Urinary bladder (tissue), 4 donors: Measurements from ENCODE around the gene VAX1. TPM values are rescaled to one million over a fixed set of nuclear protein-coding genes. Genes with fewer than 3 reads are reported as not detected.
"Not testable (repeated sequence)": the region's sequence is repeated elsewhere in the genome, so short reads cannot be mapped to it uniquely, and the experiment has no call there.

ENCODE experiments used
- DNase-seq: peaks from one replicate; pipeline ENCODE4 v3.0.0-alpha.2; 2015; ENCODE audit errors: extremely low spot score
- H3K27ac ChIP-seq: one replicate; pipeline ENCODE4 v1.5.1; 2013; ENCODE audit warnings: low read depth, mild to moderate bottlenecking, moderate library complexity
- H3K36me3 ChIP-seq: one replicate; pipeline ENCODE4 v1.6.1; 2013; ENCODE audit warnings: mild to moderate bottlenecking, moderate library complexity; ENCODE audit not compliant: insufficient read depth
- H3K4me1 ChIP-seq: one replicate; pipeline ENCODE4 v1.6.1; 2013; ENCODE audit warnings: mild to moderate bottlenecking, moderate library complexity; ENCODE audit not compliant: insufficient read depth
- H3K4me3 ChIP-seq: one replicate; pipeline ENCODE4 v1.5.1; 2013; ENCODE audit warnings: low read depth, low read length
- WGBS: extraction: QIAGEN DNeasy Blood & Tissue Kit; methylation state at CpG from one replicate; pipeline ENCODE4 v1.1.7; 2013; 5-methylcytosine and 5-hydroxymethylcytosine counted together
- polyA plus RNA-seq: library from polyadenylated mRNA; stranded (reverse); fragments of 200-250 nt; gene quantifications from one replicate; pipeline ENCODE4 v1.2.3, GENCODE V29; 2013
- total RNA-seq: library from RNA; depleted of rRNA; stranded (reverse); fragments of >200 nt; gene quantifications from one replicate; pipeline ENCODE4 v1.2.3, GENCODE V29; 2014
- donor health status: healthy with polysubstance abuse.
- donor health status: healthy.

Gene VAX1
- total and polyA plus RNA-seq, 2 donors: not detected

DNA sequence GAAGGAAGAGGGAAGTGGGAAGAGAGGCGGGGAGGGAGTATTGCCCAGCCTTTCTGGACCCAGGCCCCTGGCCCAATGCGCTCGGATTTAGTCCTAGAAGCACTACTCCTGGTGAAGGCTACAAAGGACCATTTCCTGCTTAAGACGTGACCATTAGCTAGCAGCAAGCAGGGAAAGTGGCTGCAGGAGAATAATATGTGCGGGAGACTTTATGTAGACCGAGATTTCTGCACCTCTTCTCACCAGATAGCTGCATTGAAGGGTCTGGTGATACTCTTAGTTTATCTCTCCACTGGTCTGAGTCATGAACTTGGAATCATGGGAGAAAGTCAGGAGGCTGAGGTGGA, 3.1 kb downstream of the VAX1 start:
- Histone ChIP-seq H3K27ac (no peak overlapping the region), H3K36me3 (no peaks in the 10 kb centered on the region), H3K4me1 (peaks cover 2% of the 10 kb centered on the region), H3K4me3 (no peak overlapping the region)
- 76% methylated on average over 6 of the region's 6 CpGs for WGBS
- DNase-seq: no peak

DNA sequence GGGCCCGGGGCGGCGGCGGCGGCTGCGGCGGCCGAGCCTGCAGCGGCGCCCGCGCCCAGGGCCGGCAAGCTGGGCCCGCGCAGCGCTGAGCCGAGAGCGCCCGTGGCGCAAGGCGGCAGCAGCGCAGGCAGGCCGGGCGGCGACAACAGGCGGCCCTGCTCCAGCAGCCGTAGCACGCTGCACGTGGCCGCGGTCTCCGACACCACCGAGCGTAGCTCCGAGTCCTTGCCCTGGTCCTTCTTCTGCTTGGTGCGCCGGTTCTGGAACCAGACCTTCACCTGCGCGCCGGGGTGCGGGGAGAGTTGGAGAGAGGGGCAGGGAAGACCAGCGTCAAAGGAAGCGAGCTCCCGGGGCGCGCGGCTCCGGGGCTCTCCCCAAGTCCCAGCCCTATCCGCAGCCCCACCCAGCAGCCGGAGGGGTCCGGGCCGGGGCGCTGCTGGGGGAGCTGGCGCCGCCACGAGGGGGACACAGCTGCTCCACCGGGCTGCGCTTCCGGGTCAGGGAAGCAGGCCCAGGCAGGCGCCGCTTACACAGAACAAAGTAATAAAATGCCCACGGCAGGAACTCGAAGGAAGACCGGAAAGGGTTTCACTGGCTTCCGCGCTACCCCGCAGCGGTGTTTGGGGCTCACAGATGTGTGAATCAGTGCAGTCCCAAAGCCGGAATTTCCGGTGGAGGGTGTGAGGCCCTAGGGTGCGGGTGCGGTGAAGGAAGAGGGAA, 3.6 kb downstream of the VAX1 start:
- Histone ChIP-seq H3K4me3 (no peak overlapping the region), H3K36me3 (no peaks in the 10 kb centered on the region), H3K27ac (no peak overlapping the region), H3K4me1 (peaks cover 2% of the 10 kb centered on the region)
- no peak for DNase-seq
- WGBS: 6% methylated on average over 72 of the region's 72 CpGs

DNA sequence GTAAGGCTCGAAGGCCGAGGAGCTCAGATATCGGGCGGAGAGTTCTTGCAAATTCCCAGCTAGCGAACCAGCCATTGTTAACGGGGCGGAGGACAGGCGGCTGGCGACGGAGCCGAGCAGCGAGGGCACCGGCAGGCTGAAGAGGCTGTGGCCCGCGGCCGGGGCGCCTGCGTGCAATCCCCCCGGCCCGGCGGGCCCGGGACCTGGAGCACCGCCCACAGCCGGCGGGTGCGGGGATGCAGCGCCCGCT, 4.1 kb downstream of the VAX1 start:
- H3K4me1 ChIP-seq: peaks cover 2% of the 10 kb centered on the region

DNA sequence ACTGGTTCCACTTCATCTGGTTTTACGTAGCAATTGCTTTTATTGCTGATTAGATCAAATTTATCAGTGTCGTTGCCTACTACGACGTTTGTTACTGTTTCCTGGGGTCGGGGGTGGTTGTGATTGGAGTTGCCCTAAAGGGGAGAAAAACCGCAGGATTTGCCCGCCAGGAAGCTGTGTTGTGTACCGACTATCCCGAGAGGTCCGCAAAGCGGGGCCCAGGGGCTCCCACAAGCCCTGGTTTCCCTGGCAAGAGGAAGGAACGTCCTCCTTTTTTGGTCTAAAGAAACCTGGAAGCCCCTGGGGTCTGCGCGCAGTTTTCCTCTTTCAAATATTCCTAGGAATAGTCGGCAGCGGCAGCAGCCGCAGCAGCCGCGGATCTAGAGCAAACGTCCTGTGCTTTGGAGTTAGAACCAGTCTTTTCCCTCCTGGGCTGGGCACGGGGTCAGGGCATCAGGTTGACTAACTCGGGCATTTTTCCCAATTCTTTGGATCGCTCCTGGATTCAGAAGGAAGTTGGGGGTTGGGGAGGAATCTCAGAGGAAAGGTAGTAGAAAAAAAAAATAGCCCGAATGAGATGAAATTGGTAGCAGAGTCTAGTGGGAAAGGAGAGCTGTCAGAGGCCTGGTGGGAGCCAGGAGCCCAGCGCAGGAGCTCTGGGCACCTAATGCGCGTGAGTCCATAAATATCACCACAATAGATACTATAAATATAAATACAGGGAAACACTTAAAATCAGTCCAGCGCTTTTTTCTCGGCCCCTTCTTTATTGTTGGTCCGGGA, 4.6 kb downstream of the VAX1 start:
- Histone ChIP-seq H3K4me1 (peaks cover 2% of the 10 kb centered on the region), H3K36me3 (no peaks in the 10 kb centered on the region), H3K27ac (no peak overlapping the region), H3K4me3 (no peak overlapping the region)
- 8% methylated on average over 30 of the region's 30 CpGs for whole genome bisulfite sequencing
- no peak for DNase-seq

More for the DNA sequence above, 4.1 kb downstream of the VAX1 start:
- Histone ChIP-seq H3K36me3 (no peaks in the 10 kb centered on the region), H3K27ac (no peak overlapping the region), H3K4me3 (no peak overlapping the region)
- no peak for DNase-seq
- WGBS: 2% methylated on average over 28 of the region's 28 CpGs

DNA sequence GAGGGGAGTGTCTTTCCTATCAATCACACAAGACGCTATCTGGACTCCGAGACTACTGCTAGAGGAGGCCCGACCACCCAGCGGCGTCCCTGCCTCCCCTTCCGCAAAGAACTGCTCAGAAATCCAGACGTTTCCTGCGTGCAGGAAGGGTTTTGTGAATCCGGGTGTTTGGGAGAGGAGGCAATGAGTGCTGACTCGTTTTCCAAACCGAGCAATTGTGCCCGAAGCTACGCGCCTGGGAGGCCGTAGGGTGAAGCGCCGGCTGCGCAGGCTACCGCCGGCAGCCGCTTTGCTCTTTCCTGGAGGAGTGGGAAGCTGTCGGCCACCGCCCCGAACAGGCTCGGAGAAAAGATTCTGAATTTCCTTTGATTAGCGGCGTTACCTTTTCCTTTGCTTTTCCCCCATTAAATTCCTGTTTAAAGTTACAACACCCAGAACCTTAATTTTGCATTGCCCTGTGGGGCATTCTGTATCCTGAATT, 5.3 kb downstream of the VAX1 start:
- H3K4me1 ChIP-seq: peaks cover 2% of the 10 kb centered on the region
- 4% methylated on average over 27 of the region's 27 CpGs for WGBS
- DNase-seq: no peak
- no peak overlapping the region for H3K4me3 ChIP-seq
- H3K27ac ChIP-seq: no peak overlapping the region
- H3K36me3 ChIP-seq: no peaks in the 10 kb centered on the region

DNA sequence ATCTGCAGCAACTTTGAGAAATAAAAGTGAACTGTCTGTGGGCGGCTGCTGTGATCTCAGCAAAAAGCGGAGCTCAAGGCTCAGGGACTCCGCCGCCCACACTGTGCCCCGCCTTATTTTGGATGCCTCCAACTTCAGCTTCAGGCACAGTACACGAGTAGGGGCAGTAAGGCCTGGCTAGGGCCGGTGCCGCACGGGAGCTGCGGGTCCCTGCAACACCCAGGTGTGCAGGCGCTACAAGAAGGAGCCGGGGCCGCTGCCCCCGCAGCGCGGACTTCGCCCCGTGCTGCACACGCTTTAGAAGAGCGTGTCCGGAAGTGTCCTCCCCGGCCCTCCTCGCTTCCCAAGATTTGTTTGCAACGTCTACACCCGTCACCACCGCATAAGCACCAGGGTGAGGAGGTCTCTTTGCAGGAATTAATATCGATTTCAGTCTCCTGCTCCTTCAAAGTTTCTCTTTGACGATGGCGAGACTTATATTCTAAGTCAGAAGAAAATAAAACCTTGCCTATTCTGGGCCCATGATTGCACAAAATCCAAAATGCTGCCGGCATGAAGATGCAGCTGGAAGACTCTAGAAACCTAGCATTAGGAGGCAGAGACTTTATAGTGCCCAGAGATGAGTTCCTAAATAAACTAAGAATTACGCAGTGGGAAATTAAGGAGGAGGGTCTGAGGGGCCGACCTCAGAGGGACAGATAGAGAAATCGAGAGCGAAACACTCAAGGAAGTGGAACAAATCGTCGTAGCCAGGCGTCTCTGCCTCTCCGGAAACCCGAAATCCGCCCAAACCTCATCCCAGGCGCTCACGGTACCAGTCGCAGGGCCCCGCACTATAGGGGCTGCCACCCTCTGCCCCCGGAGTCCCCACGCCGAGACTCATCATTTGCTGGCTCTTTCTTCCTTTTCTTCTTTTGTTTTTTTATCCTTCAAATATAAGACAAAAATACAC, 6.4 kb downstream of the VAX1 start:
- Histone ChIP-seq H3K4me1 (no peaks in the 10 kb centered on the region), H3K4me3 (peak overlapping the region; percentile 10), H3K36me3 (no peaks in the 10 kb centered on the region), H3K27ac (no peak overlapping the region)
- no peak for DNase-seq
- 5% methylated on average over 47 of the region's 47 CpGs for WGBS

DNA sequence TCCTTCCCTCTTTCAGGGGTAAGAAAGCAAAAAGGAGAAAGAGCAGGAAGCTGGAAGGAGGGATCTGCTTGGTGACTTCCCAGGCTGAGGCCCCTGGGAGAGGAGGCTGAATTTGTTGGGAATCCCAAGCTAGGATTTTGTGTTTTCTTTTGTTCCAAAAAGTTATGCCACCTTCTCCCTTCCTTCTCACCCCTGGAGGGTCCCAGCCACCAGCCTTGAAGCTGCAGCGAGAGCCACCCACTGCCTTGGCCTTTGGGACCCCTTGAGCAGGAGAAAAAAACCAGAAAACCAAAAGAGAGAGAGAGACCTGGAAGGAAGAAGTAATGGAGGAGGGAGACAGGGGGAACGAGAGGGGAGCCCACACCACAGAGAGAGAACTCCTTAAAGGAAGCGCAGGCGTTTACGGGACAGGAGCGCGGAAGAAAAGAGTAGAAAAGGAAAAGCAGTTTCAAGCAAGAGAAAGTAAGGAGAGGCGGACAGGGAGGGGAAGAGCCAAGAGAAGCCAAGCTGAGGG, 7.2 kb downstream of the VAX1 start:
- Histone ChIP-seq H3K4me1 (no peaks in the 10 kb centered on the region), H3K4me3 (no peak overlapping the region), H3K36me3 (no peaks in the 10 kb centered on the region), H3K27ac (no peak overlapping the region)
- no peak for DNase-seq
- WGBS: 28% methylated on average over 8 of the region's 8 CpGs

DNA sequence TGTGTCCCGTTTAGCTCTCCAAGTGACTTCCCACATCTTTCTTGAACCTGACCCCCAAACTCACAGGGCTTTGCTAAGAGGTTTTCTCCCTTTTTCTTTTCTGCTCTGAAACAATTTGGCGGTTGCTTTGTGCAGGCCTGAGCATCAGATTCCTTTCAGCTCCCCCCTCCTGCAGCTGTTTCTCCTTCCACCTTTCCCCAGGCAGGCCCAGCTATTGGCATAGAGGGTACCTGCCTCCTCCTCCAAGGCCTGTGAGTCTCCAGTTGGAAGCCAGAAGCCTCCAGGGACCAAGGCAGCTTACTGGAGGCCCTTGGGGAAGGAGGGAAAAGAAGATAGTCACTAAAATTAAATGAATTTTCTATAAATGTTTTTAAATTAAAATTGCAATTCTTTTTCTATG, 7.7 kb downstream of the VAX1 start:
- WGBS: 75% methylated on average over 2 of the region's 2 CpGs
- Histone ChIP-seq H3K4me3 (no peak overlapping the region), H3K4me1 (no peaks in the 10 kb centered on the region), H3K36me3 (no peaks in the 10 kb centered on the region), H3K27ac (no peak overlapping the region)
- no peak for DNase-seq

DNA sequence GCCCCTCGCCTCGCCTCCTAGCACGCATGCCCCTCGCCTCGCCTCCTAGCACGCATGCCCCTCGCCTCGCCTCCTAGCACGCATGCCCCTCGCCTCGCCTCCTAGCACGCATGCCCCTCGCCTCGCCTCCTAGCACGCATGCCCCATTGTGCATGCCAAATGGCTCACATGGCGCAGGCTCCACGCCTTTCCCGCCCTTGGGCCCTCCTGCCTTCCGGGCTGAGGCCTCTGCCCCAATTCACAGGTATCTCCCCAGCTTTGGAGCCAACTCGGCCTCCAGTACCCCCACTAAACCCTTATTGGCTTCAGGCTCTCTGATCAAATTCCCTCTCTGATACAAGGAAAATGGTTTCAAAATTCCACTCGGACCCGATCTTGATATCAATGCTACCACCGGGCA, 11.4 kb downstream of the VAX1 start:
- not testable (repeated sequence) for H3K27ac ChIP-seq, H3K4me3 ChIP-seq, DNase-seq, H3K36me3 ChIP-seq, H3K4me1 ChIP-seq
- 97% methylated on average over 14 of the region's 23 CpGs for whole genome bisulfite sequencing

DNA sequence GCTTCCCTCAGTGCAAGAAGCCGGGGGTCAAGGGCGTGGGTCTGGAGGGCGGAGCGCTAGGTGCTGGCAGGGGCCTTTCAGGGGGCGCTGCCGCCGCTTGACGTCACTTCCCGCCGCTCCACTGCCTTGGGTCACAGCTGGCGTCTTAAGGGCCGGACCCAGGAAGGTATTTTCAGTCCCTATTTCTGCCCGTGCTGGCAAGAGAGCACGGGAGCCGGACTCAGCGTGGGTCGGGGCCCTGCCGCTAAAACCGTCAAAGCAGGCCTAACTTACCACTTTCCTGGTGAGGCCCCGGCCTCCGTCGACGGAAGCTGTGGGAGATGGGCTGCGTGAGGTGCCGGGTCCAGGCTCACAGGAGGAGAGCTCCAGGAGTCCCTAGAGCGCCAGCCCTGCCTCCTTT, 12.0 kb downstream of the VAX1 start:
- no peak for DNase-seq
- no peaks in the 10 kb centered on the region for H3K4me1 ChIP-seq
- H3K36me3 ChIP-seq: no peaks in the 10 kb centered on the region
- H3K4me3 ChIP-seq: no peak overlapping the region
- H3K27ac ChIP-seq: no peak overlapping the region
- 74% methylated on average over 26 of the region's 26 CpGs for WGBS

DNA sequence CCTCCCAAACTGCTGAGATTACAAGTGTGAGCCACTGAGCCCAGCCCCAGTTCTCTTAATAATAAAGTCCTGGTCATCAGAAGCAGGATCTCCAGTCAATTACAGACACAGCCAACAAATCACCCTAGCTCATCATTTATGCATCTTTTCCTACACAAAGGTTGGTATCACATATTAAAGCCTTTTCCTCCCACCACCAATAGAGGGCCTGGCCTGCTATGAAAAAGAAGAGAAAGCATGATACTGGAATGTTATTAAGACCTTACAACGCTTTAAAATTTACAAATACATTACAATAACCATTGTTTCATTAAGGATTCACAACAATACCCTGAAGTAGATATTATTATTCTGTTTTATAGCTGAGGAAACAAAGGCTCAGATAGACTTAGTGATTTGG, 25.9 kb downstream of the VAX1 start:
- 20% methylated on average over 1 of the region's 1 CpG for WGBS
- no peak overlapping the region for H3K27ac ChIP-seq
- no peak overlapping the region for H3K4me3 ChIP-seq
- no peak for DNase-seq
- no peaks in the 10 kb centered on the region for H3K4me1 ChIP-seq
- no peaks in the 10 kb centered on the region for H3K36me3 ChIP-seq

DNA sequence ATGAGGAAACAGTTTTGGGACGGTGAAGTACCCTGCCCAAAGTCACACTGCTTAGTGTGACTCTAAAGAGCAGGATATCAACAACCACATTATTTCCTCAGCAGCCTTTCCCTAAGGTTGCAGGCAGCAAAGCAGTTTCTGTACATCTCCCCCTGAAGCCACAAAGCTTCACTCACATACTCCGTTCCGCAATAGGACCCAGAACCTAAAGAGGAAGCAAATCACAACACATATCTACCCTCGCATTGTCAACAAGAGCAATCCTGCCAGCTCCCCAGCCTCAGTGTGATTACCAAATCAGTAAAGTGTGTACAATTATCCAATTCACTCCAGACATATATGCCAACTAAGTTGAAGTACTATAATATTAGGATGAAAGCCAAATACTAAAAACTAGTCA, 30.8 kb downstream of the VAX1 start:
- no peak for DNase-seq
- H3K4me1 ChIP-seq: no peaks in the 10 kb centered on the region
- no peaks in the 10 kb centered on the region for H3K36me3 ChIP-seq
- H3K27ac ChIP-seq: no peak overlapping the region
- 52% methylated on average over 4 of the region's 4 CpGs for WGBS
- no peak overlapping the region for H3K4me3 ChIP-seq

DNA sequence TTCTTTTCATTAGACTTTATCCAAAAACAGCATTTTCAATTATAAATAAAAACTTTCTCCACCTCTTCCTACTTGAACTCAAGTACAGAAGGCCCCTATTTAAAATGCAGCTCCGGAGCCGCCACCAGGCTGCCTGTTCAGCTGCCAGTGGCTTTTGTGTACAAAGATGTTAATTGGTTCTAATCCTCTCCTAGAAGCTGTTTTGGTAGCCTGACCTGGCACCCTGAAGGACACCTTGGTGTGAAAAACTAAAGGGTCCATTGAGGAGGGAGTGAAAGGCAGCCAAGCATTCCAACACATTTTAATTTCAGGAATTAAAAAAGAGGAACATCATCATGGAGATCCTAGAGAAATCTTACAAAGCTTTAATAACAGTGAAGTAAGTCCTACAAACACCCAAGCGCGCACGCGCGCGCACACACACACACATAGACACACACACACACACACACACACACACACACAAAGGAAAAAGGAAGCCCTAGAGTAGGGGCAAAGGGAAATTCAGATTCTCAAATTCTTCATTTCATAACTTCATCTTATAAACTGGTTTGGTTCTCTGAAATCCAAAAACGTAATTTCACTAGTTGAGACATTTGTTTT, 41.4 kb downstream of the VAX1 start:
- Histone ChIP-seq H3K4me3 (no peak overlapping the region), H3K4me1 (no peaks in the 10 kb centered on the region), H3K27ac (no peak overlapping the region), H3K36me3 (no peaks in the 10 kb centered on the region)
- WGBS: 82% methylated on average over 9 of the region's 9 CpGs
- no peak for DNase-seq
